ENCODE measurements around the gene P4HA1.

- TF ChIP-seq CTCF (IDR thresholded peaks at IDR 0.05): no peak
- no peak for TF ChIP-seq POLR2A (IDR thresholded peaks at IDR 0.05)
- TF ChIP-seq EP300 (IDR thresholded peaks at IDR 0.05): no peak
- TF ChIP-seq POLR2AphosphoS5 (IDR thresholded peaks at IDR 0.05): no peak
These were observed 16.7 kb downstream of the P4HA1 start for GRCh38 chr10:73079779-73080541.
